Lower lobe of right lung (tissue), 2 donors: ENCODE measurements around the gene LHX2. TPM values are rescaled to one million over a fixed set of nuclear protein-coding genes. Genes with fewer than 3 reads are reported as not detected.

Experiments used
- ATAC-seq, 2 donors: fragments of 200-7000 bp; cut with Tn5 transposase; one replicate each; pipeline ENCODE4 v1.9.1; 2020 to 2022; ENCODE audit warnings: mild to moderate bottlenecking in 2 of 2, moderate library complexity in 2 of 2
- DNase-seq: peaks from one replicate; pipeline ENCODE4 v3.0.0-alpha.2; 2020
- H3K27ac ChIP-seq: fragments of 200-600 bp; one replicate; pipeline ENCODE4 v1.8.0; 2022
- H3K27me3 ChIP-seq: fragments of 200-600 bp; one replicate; pipeline ENCODE4 v1.8.0; 2022; ENCODE audit warnings: low read depth
- H3K36me3 ChIP-seq: fragments of 200-600 bp; one replicate; pipeline ENCODE4 v1.8.0; 2022; ENCODE audit warnings: mild to moderate bottlenecking
- H3K4me1 ChIP-seq: fragments of 200-600 bp; one replicate; pipeline ENCODE4 v1.8.0; 2022
- H3K4me3 ChIP-seq: fragments of 200-600 bp; one replicate; pipeline ENCODE4 v1.8.0; 2022; ENCODE audit warnings: mild to moderate bottlenecking
- H3K9me3 ChIP-seq: fragments of 200-600 bp; one replicate; pipeline ENCODE4 v1.8.0; 2022
- intact Hi-C: fragments of 100-400 bp; cut with DNase I; formaldehyde crosslinking; loops from one replicate; pipeline ENCODE4 v1.11.0; 2022
- total RNA-seq: library from RNA; stranded (reverse); fragmentation: NEBNext Ultra II Directional; extraction: Animal tissue kit (Norgen Biotek cat#: 25700); gene quantifications from one replicate; pipeline ENCODE4 v1.2.1, GENCODE V29; 2021
- TF ChIP-seq, protein P1 (sequence below): fragments of 200-600 bp; IDR thresholded peaks from one replicate; pipeline ENCODE4 v1.8.0; 2022; ENCODE audit warnings: antibody characterized with exemption, mild to moderate bottlenecking
- donor health status: DM: no; HTN: yes; CAD: no; lungs with severe emphysema.

Gene LHX2
- total RNA-seq, 1 donor from 2014 or later, result not detected

DNA sequence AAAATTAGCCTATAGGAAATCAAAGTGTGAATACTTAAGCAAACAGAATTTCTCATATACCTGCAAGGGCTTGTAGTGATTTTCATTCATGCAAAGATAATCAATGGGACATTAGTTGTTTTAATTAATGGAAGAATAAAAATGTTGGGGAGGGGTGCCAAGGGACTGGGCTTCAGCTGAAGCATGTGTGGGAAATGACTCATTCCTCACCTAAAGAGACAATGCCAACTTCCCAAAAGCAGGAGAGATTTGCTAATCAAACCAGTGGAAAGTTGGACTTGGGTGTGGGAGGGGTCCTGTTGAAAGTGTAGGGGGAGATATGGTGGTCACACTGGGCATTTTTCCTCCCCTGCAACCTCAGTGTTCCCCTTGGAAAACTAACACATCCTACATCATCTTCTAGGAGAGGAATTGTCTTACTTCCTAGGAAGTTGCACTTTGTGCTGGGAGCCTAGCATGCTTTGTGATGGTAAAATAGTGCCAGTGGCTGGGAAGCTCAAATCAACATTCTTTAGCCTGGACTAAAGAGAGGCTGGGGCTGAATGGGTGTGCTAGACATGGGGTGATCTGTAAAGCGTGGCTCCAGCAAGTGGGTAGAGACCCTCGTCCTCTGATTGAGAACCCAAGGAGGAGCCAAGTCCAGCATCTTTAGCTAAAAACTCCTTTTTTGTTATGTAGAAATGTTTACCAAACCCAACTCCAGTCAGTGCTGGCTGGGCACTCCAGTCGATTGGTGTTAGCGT lies 6.4 kb upstream of the LHX2 start:
- no peak for DNase-seq
- no peak overlapping the region for H3K27ac ChIP-seq
- TF ChIP-seq, protein P1, sequence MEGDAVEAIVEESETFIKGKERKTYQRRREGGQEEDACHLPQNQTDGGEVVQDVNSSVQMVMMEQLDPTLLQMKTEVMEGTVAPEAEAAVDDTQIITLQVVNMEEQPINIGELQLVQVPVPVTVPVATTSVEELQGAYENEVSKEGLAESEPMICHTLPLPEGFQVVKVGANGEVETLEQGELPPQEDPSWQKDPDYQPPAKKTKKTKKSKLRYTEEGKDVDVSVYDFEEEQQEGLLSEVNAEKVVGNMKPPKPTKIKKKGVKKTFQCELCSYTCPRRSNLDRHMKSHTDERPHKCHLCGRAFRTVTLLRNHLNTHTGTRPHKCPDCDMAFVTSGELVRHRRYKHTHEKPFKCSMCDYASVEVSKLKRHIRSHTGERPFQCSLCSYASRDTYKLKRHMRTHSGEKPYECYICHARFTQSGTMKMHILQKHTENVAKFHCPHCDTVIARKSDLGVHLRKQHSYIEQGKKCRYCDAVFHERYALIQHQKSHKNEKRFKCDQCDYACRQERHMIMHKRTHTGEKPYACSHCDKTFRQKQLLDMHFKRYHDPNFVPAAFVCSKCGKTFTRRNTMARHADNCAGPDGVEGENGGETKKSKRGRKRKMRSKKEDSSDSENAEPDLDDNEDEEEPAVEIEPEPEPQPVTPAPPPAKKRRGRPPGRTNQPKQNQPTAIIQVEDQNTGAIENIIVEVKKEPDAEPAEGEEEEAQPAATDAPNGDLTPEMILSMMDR, result no peak
- intact Hi-C loops, result no loop called here
- peaks cover 17% of the 10 kb centered on the region for H3K4me1 ChIP-seq
- H3K9me3 ChIP-seq, result no peaks in the 10 kb centered on the region
- no peak overlapping the region for H3K4me3 ChIP-seq
- no peak for ATAC-seq
- peaks cover 100% of the 10 kb centered on the region for H3K27me3 ChIP-seq
- no peaks in the 10 kb centered on the region for H3K36me3 ChIP-seq

DNA sequence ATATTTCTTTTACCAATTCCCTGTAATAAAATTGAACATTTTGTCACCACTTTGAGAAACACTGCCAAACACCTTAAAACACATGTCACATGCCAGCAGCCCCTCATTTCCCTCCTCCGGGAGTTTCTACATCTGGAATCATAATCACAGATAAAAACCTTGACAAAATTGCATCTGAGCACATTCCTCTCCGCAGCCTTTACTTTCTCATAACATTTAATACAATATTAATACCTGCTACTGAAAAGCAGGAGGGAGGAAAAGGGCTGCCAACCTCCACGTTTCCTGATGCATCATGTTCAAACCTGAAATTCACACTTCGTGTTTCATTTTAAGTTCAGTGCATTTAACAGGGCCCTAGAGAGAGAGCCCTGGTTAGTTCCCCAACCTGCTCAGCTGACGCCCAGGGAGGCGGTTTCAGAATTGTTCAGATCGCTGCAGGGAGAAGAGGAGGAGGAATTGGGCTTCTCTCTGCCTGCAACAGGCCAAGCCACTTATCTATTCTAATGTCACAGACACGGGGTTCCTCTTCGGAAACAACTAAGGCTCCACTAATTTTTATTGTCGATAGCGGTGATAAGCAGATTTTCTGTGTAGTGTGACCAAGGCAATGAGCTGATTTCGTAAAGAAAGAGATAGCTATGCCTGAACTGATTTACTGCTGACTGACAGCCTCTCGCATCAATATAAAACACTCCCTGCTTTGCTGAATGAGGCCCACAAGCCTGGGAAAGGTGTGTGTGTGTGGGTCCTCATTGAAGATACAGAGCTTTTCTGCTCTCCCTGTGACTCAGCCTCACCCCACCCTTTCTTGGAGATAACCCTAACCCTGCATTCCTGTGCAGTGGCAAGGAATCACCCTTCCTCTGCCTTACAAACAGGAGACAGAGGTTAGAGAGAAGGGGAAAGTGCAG lies 4.9 kb upstream of the LHX2 start:
- peak; percentile 35 to 42 for ATAC-seq
- Histone ChIP-seq H3K4me3 (no peak overlapping the region), H3K27ac (no peak overlapping the region), H3K4me1 (peaks cover 29% of the 10 kb centered on the region), H3K36me3 (no peaks in the 10 kb centered on the region), H3K27me3 (peaks cover 100% of the 10 kb centered on the region), H3K9me3 (no peaks in the 10 kb centered on the region)
- DNase-seq, result no peak
- TF ChIP-seq, protein P1, result no peak
- intact Hi-C loops, result no loop called here

DNA sequence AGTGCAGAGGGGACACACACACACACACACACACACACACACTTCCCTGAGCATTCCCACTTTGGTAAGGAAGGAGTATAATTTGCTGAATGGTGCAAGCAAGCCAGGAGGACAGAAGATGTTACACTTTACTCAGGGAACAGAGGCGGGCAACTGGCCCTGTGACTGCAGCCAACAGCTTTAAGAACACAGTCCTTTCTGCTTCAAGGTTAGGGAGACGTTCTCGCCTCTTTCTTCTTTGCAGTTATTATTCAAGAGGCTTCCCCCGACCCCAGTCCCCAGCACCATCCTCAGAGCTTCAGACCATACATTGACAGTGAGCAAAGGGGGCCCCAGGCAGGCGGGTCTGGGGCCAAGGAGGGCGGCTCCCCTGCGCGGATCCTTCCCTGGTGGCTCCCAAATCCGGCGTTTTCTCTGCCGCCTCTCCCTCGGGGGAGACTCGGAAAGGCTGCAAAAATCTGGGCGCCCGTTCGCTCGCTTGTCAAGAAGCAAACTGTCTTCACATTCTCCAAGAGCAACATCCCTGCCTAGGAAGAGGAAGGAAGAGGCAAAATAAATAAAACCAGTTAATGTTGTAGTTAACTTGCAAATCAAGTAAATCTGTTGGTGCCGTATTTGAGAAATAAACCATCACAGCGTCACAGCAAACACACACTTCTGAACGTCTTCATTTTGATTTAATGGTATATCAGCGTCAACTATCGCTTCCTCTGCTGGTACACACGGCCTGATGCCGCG lies 3.8 kb upstream of the LHX2 start:
- Histone ChIP-seq H3K27ac (no peak overlapping the region), H3K4me3 (no peak overlapping the region), H3K27me3 (peaks cover 100% of the 10 kb centered on the region), H3K36me3 (no peaks in the 10 kb centered on the region), H3K9me3 (no peaks in the 10 kb centered on the region), H3K4me1 (peaks cover 36% of the 10 kb centered on the region)
- DNase-seq (no peak), ATAC-seq (no peak)
- intact Hi-C loops, result no loop called here
- TF ChIP-seq, protein P1, result no peak

DNA sequence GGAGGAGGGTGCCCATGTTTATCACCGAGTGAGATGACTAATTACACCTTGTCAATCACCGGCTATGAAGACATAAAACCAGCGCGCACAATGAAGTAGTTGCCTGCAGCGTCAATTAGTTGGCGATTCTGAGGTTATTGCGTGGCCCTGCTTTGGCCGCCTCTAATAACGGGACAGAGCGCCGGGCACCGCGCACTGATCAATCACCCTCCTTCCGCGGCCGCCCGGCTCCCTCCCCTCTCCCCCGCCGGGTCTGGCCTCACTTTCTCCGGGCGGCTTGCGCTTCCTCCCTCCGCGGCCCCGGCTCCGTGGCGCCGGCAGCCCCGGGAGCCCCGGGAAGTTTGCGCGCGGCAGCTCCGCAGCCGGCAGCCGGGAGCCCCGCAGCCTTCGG lies 3.3 kb upstream of the LHX2 start:
- TF ChIP-seq, protein P1, result no peak
- Histone ChIP-seq H3K27ac (no peak overlapping the region), H3K4me3 (no peak overlapping the region), H3K27me3 (peaks cover 100% of the 10 kb centered on the region), H3K4me1 (peaks cover 40% of the 10 kb centered on the region), H3K9me3 (no peaks in the 10 kb centered on the region), H3K36me3 (no peaks in the 10 kb centered on the region)
- no peak for DNase-seq
- intact Hi-C loops, result no loop called here
- ATAC-seq, result no peak

DNA sequence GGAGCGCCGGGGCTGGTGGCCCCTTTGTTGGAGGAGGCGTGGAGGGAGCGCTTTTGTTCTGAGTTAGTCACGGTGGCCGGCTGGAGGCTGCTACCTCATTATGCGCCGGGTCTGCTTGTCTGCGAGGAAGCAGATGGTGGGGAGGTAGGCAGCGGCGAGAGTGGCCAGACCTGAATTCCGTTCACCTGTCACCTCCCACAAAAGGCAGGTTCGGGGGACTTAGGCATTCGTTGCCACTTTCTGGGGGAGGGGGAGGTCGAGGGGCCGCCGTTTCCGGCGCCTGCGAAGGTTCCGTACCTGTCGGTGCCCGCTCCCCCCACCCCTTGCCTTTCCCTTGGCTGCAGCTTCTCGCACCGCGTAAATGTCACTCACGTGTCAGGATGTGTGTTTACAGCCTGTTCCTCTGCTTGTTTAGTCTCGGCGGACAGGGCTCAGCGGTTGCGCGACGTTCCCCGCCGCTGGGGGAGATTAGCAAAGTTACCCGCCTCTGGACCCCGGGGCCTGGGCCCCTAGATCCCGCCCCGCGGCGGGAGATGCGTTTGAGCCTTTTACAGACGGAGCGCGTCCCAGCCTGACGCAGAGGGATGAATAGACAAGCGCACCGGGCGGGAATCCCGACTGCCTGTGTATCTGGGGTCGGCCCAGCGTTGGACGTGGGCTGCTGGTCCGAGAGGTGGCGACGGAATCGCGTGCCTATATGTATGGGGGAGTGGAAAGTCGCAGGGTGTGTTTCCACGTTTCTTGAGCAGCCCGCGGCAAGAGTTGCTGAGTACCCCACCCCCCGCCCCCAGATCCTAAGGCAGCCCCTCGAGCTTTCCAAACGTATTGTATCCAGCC lies 2.7 kb upstream of the LHX2 start:
- H3K27ac ChIP-seq, result no peak overlapping the region
- H3K4me3 ChIP-seq, result no peak overlapping the region
- TF ChIP-seq, protein P1, result no peak
- no peaks in the 10 kb centered on the region for H3K36me3 ChIP-seq
- intact Hi-C loops, result no loop called here
- ATAC-seq (no peak), DNase-seq (no peak)
- H3K4me1 ChIP-seq, result peaks cover 40% of the 10 kb centered on the region
- H3K27me3 ChIP-seq, result peaks cover 100% of the 10 kb centered on the region
- H3K9me3 ChIP-seq, result no peaks in the 10 kb centered on the region
